HepG2 (cell line): ENCODE results near the gene ECSCR. TPM values are rescaled to one million over a fixed set of nuclear protein-coding genes. Genes with fewer than 3 reads are reported as not detected.

Experiments used
- CBX2 ChIP-seq, 2 experiments: fragments of 200-600 bp in 1 of 2; sonication (generic); formaldehyde crosslinking in 1 of 2; IDR thresholded peaks; 2 replicates each; pipeline versions ENCODE4 v1.7.0 to v1.8.1; 2018 to 2022; ENCODE audit warnings: low read depth in 2 of 2, low read length in 1 of 2, mild to moderate bottlenecking in 1 of 2, missing genetic modification reagents in 1 of 2
- CHD2 ChIP-seq: IDR thresholded peaks from 2 replicates; pipeline ENCODE4 v1.6.1; 2011; ENCODE audit warnings: low read depth, low read length, improper control_type of control experiment
- FOXP1 ChIP-seq, 2 experiments: fragments of 450-650 bp in 1 of 2; IDR thresholded peaks; 2 replicates each; pipeline ENCODE4 v1.6.1; 2017 to 2018; ENCODE audit warnings: antibody characterized with exemption in 1 of 2
- HDAC1 ChIP-seq: sonication (generic); formaldehyde crosslinking; IDR thresholded peaks from 2 replicates; pipeline ENCODE4 v1.5.1; 2020; ENCODE audit warnings: mild to moderate bottlenecking, missing genetic modification reagents
- HNRNPL ChIP-seq: fragments of 200-400 bp; formaldehyde crosslinking; IDR thresholded peaks from 2 replicates; pipeline ENCODE4 v1.6.1; 2017; ENCODE audit warnings: mild to moderate bottlenecking, low read depth, low read length
- JDP2 ChIP-seq: sonication (generic); formaldehyde crosslinking; IDR thresholded peaks from 2 replicates; pipeline ENCODE4 v1.8.1; 2022; ENCODE audit warnings: missing genetic modification reagents, borderline replicate concordance
- KDM3A ChIP-seq: IDR thresholded peaks from 2 replicates; pipeline ENCODE4 v1.6.1; 2018; ENCODE audit warnings: low read depth, missing compliant biosample characterization
- MATR3 ChIP-seq: sonication (generic); formaldehyde crosslinking; IDR thresholded peaks from 2 replicates; pipeline ENCODE4 v1.4.0; 2020; ENCODE audit warnings: missing genetic modification reagents
- MXD1 ChIP-seq: sonication (generic); formaldehyde crosslinking; IDR thresholded peaks from 2 replicates; pipeline ENCODE4 v1.4.0; 2020; ENCODE audit warnings: mild to moderate bottlenecking, missing genetic modification reagents
- NAIF1 ChIP-seq: sonication (generic); formaldehyde crosslinking; IDR thresholded peaks from 2 replicates; pipeline ENCODE4 v1.5.0; 2020; ENCODE audit warnings: mild to moderate bottlenecking, missing genetic modification reagents, borderline replicate concordance
- NR2F2 ChIP-seq: IDR thresholded peaks from 2 replicates; pipeline ENCODE4 v1.6.1; 2012; ENCODE audit warnings: low read depth, inconsistent platforms, borderline replicate concordance
- PLRG1 ChIP-seq: fragments of 450-650 bp; conservative IDR thresholded peaks from 2 replicates; pipeline ENCODE4 v1.6.1; 2016
- POGK ChIP-seq: sonication (generic); formaldehyde crosslinking; conservative IDR thresholded peaks from 2 replicates; pipeline ENCODE4 v1.8.0; 2022; ENCODE audit warnings: mild to moderate bottlenecking, moderate library complexity, missing genetic modification reagents
- RBM22 ChIP-seq: fragments of 200-400 bp; formaldehyde crosslinking; optimal IDR thresholded peaks from 2 replicates; pipeline ENCODE3; 2017; ENCODE audit warnings: mild to moderate bottlenecking, low read length, moderate library complexity
- SP140L ChIP-seq: sonication (generic); formaldehyde crosslinking; IDR thresholded peaks from 2 replicates; pipeline ENCODE4 v1.4.0; 2020; ENCODE audit warnings: missing genetic modification reagents, borderline replicate concordance
- TCF12 ChIP-seq, 2 experiments: fragments of 450-650 bp in 1 of 2; sonication (generic) in 1 of 2; formaldehyde crosslinking in 1 of 2; IDR thresholded peaks; 2 replicates each; pipeline versions ENCODE4 v1.6.1 to v1.8.0; 2017 to 2022; ENCODE audit warnings: antibody characterized with exemption in 1 of 2, mild to moderate bottlenecking in 1 of 2, missing genetic modification reagents in 1 of 2, moderate library complexity in 1 of 2
- TCF7 ChIP-seq: sonication (generic); IDR thresholded peaks from 2 replicates; pipeline ENCODE4 v1.6.1; 2016; ENCODE audit warnings: antibody characterized with exemption, low read depth
- THRA ChIP-seq: sonication (generic); formaldehyde crosslinking; IDR thresholded peaks from 2 replicates; pipeline ENCODE4 v1.4.0; 2020; ENCODE audit warnings: missing genetic modification reagents, borderline replicate concordance
- ZBTB7A ChIP-seq: sonication (generic); formaldehyde crosslinking; IDR thresholded peaks from 2 replicates; pipeline ENCODE4 v1.8.0; 2022; ENCODE audit warnings: mild to moderate bottlenecking, missing genetic modification reagents
- ZNF230 ChIP-seq: sonication (generic); formaldehyde crosslinking; IDR thresholded peaks from 2 replicates; pipeline ENCODE4 v1.4.0; 2020; ENCODE audit warnings: mild to moderate bottlenecking, missing genetic modification reagents
- ZNF350 ChIP-seq: sonication (generic); formaldehyde crosslinking; IDR thresholded peaks from 2 replicates; pipeline ENCODE4 v1.4.0; 2020; ENCODE audit warnings: mild to moderate bottlenecking, low read depth, missing genetic modification reagents, borderline replicate concordance
- ZNF513 ChIP-seq: sonication (generic); formaldehyde crosslinking; conservative IDR thresholded peaks from 2 replicates; pipeline ENCODE4 v1.5.0; 2020; ENCODE audit warnings: missing genetic modification reagents
- ZNF615 ChIP-seq: sonication (generic); formaldehyde crosslinking; IDR thresholded peaks from 2 replicates; pipeline ENCODE4 v1.5.0; 2020; ENCODE audit warnings: mild to moderate bottlenecking, missing genetic modification reagents, borderline replicate concordance
- ZNF780A ChIP-seq: sonication (generic); formaldehyde crosslinking; IDR thresholded peaks from 2 replicates; pipeline ENCODE4 v1.8.0; 2022; ENCODE audit warnings: mild to moderate bottlenecking, missing genetic modification reagents, moderate library complexity
- ZNF782 ChIP-seq: sonication (generic); formaldehyde crosslinking; IDR thresholded peaks from 2 replicates; pipeline ENCODE4 v1.4.0; 2020; ENCODE audit warnings: missing genetic modification reagents, mild to moderate bottlenecking, borderline replicate concordance
- polyA plus RNA-seq, 8 experiments: library from polyadenylated mRNA; depleted of rRNA in 3 of 8; stranded (reverse) in 7 of 8; unstranded in 1 of 8; fragments of >200 nt; fragmentation: Illumina TruSeq in 4 of 8; extraction: Trizol in 4 of 8; gene quantifications; 2 replicates each; pipeline versions ENCODE4 v1.2.1 to v1.2.3, GENCODE V29; 2011 to 2016; ENCODE audit warnings: low read depth in 4 of 8, missing spikeins in 1 of 8, mixed read lengths in 1 of 8; ENCODE audit not compliant: insufficient read depth in 1 of 8
- total RNA-seq, 5 experiments: library from RNA; depleted of rRNA; stranded (reverse); fragments of >200 nt; fragmentation: Illumina TruSeq; extraction: Trizol; gene quantifications; 2 replicates each; pipeline ENCODE4 v1.2.3, GENCODE V29; 2016; ENCODE audit warnings: low read depth in 1 of 5

Gene ECSCR
- total and polyA plus RNA-seq, 2 of the 13 experiments (the other 11 are each of a cell fraction or from before 2014, with no cell fraction given): 0.18 TPM; not detected in 1

- TF ChIP-seq ZNF780A (CRISPR knock-in tag): no peak
- peak; percentile 11; the same call in 1 of the 2 replicates for TF ChIP-seq ZNF230
- no peak for TF ChIP-seq HNRNPL
- TF ChIP-seq NR2F2: no peak
- no peak for TF ChIP-seq ZNF782 (CRISPR knock-in tag)
- TF ChIP-seq FOXP1 (IDR thresholded peaks at IDR 0.05): no peak
- TF ChIP-seq FOXP1 (CRISPR knock-in tag; IDR thresholded peaks at IDR 0.05): no peak
- 0 out of 2 replicates have a peak, but pooled peaks have one; percentile 20 for TF ChIP-seq POGK (CRISPR knock-in tag)
- no peak for TF ChIP-seq ZNF513
- TF ChIP-seq MXD1: peak; percentile 77; the same call in 1 of the 2 replicates
- peak; percentile 69 for TF ChIP-seq RBM22
- TF ChIP-seq ZNF350 (CRISPR knock-in tag): 0 out of 2 replicates have a peak, but pooled peaks have one; percentile 64
- no peak for TF ChIP-seq SP140L
- no peak for TF ChIP-seq ZNF615
- no peak for TF ChIP-seq CHD2
- TF ChIP-seq TCF12 (IDR thresholded peaks at IDR 0.05): no peak
- no peak for TF ChIP-seq TCF12 (CRISPR knock-in tag; IDR thresholded peaks at IDR 0.05)
- no peak for TF ChIP-seq CBX2 (IDR thresholded peaks at IDR 0.05; ENCODE audit: low read depth, low read length)
- TF ChIP-seq CBX2 (CRISPR knock-in tag; IDR thresholded peaks at IDR 0.05; ENCODE audit: low read depth): no peak
- TF ChIP-seq NAIF1: no peak
- TF ChIP-seq THRA: no peak
- no peak for TF ChIP-seq MATR3
- TF ChIP-seq PLRG1: no peak
- TF ChIP-seq KDM3A (CRISPR knock-in tag): no peak
- TF ChIP-seq ZBTB7A (CRISPR knock-in tag): peak; percentile 66; the same call in 1 of the 2 replicates
- no peak for TF ChIP-seq JDP2
- TF ChIP-seq HDAC1 (CRISPR knock-in tag): peak; percentile 69
- TF ChIP-seq TCF7: no peak
Measured at GRCh38 chr5:139403787-139404483, 58.6 kb downstream of the ECSCR start, which contains the start of gene SPATA24 (continued).
